Colon (tissue), 2 donors: ENCODE data around the gene MYH15.

Source experiments
- FAIRE-seq: peaks from 2 replicates; lab custom pipeline; 2012; peaks lifted over from hg19 to GRCh38; lab: Jason Lieb, UNC
- donor health status: control.
- donor health status: control.

The MYH15 gene

DNA sequence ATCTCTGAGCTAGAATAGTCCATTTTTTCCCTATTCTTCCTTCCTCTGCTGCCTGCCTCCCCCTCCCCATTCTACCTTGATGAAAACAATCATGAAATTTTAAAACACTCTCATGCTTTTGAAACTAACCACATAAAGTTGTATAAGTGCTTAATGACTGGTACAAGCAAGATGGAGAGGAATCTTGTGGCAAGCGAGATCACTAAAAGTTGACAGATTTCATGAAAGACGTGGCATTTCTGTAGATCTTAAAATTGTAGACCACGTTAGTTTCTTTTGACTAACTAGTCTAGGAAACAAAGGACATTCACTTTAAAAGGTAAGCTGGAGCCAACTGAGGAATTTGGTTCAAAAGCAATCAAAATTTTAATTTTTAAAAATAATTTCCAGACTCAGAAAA lies 178.6 kb downstream of the MYH15 start:
- FAIRE-seq = no peak
